Coronary artery (tissue), 2 donors: ENCODE results near the gene MESD.

ENCODE experiments used
- DNase-seq: peaks from one replicate; pipeline ENCODE4 v3.0.0-alpha.2; 2017; ENCODE audit warnings: low spot score
- H3K27ac ChIP-seq, 2 donors: fragments of 200-600 bp; sonication (generic); one replicate each; pipeline ENCODE4 v1.5.1; 2016 to 2019
- H3K4me3 ChIP-seq: fragments of 200-600 bp; sonication (generic); 2 replicates; pipeline ENCODE4 v1.5.1; 2016; ENCODE audit warnings: mild to moderate bottlenecking, moderate library complexity
- CTCF ChIP-seq: fragments of 200-600 bp; sonication (generic); IDR thresholded peaks from one replicate; pipeline ENCODE4 v1.5.1; 2019; ENCODE audit warnings: antibody characterized with exemption

The MESD gene

DNA sequence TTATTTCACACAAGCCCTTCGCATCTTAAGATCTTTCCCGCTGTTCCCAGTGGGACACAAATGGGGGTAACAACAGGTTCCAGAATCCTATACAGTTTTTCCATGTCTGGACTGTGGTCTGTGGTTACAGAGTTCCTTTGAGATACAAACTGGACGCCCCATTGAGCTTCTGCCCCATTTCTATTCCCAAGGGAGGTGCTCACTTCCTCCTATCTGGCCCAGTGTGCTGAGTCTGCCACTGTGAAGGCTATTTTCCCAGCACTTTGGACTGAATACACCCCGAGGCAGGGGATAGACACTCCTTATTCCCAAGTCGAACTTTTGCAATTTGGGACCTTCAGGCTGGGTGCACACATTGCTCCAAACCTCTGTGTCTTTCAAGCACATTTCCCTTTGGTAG lies 44.0 kb downstream of the MESD start:
- Histone ChIP-seq H3K27ac (no peak overlapping the region), H3K4me3 (no peak overlapping the region)
- peak; percentile 50 for DNase-seq
- no peak for TF ChIP-seq CTCF

DNA sequence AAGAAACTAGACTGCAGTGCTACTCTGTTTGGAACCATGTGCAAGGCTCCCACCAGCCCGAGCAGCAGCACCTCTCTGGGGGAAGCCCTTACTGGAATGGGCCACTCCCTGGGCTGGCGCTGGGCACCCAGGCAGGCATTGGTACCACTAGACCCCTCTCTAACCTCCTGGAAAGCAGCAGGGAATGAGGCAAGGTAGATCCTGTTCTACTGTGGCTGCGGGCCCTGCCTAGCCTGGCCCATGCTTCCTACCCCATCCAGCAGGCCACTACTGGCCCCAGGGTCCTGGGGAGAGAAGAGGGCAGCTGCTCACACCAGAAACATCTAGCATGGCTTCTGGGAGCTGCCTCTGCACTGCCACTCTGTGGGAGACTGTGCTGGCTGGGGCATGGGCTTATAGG lies 44.8 kb downstream of the MESD start:
- TF ChIP-seq CTCF = no peak
- Histone ChIP-seq H3K27ac (no peak overlapping the region), H3K4me3 (no peak overlapping the region)
- DNase-seq = peak; percentile 58

GRCh38 chr15:80942746-80943565 lies 46.7 kb downstream of the MESD start:
- TF ChIP-seq CTCF = no peak
- Histone ChIP-seq H3K27ac (no peak overlapping the region), H3K4me3 (no peak overlapping the region)
- peak; percentile 56 for DNase-seq

DNA sequence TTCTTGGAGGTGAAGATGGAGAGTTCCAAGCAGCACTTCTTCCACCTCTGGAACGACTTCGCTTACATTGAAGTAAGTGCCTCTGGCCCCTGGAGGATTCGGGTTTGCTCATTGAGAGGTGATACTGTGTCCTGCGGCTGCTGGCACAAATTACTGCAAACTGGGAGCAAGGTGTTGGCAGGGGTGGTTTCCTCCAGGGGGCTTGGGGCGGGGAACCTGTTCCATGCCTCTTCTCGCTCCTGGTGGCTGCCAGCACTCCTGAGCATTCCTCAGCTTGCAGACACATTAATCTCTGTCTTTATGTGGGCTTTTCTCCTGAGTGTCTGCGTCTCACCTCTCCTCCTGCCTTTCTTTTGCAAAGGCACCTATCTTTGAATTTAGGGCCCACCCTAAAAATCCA lies 47.4 kb downstream of the MESD start:
- TF ChIP-seq CTCF = no peak
- Histone ChIP-seq H3K4me3 (no peak overlapping the region), H3K27ac (no peak overlapping the region)
- peak; percentile 61 for DNase-seq

- no peak for TF ChIP-seq CTCF
- no peak overlapping the region for H3K27ac ChIP-seq
- no peak overlapping the region for H3K4me3 ChIP-seq
- DNase-seq = peak; percentile 41
Measured at GRCh38 chr15:80940851-80941250, 48.8 kb downstream of the MESD start.

- DNase-seq = peak; percentile 50
- no peak for TF ChIP-seq CTCF
- Histone ChIP-seq H3K27ac (no peak overlapping the region), H3K4me3 (no peak overlapping the region)
Measured at GRCh38 chr15:80940331-80940730, 49.3 kb downstream of the MESD start.

DNA sequence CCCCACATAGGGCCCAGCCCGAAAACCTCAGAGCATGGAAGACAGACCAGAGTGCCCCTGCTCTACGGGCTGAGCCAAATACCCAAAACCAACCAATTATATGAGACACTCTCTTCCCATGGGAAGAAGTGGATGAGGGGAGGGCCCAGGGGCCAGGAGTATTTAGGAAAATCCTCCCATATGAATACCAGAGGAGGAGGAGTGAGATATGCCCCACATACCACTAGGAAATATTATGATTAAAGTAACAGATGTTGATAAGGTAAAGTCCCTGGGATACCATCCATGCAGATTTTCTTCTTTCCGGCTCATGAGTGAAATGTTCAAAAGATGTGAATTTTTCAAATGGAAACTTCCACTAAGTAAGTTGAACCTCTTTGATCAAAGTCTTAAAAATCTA lies 50.4 kb downstream of the MESD start:
- no peak overlapping the region for H3K27ac ChIP-seq
- no peak overlapping the region for H3K4me3 ChIP-seq
- TF ChIP-seq CTCF = no peak
- DNase-seq = peak; percentile 68
